ENCODE results near the gene CLNS1A.

- no peak for TF ChIP-seq CTCF (conservative IDR thresholded peaks at IDR 0.05 in 1 of 2, IDR thresholded peaks at IDR 0.05 in 1 of 2; ENCODE audit: extremely low read depth in 1 of 2, insufficient read depth in 1 of 2, low read depth in 1 of 2, low read length in 2 of 2)
- no peak for TF ChIP-seq EZH2 (IDR thresholded peaks at IDR 0.05; ENCODE audit: borderline replicate concordance, low read length)
Measured at GRCh38 chr11:77665240-77665965, 27.8 kb upstream of the CLNS1A start.

Data from mammary epithelial cell (primary cell).